GM19372 (cell line): ENCODE data around the gene MPRIP.
"Not testable (repeated sequence)": the region's sequence is repeated elsewhere in the genome, so short reads cannot be mapped to it uniquely, and the experiment has no call there.

Experiments
- ATAC-seq: cut with Tn5 transposase; IDR thresholded peaks from one replicate; pipeline ENCODE4 v1.9.1; 2021; ENCODE audit warnings: mild to moderate bottlenecking, low read depth, moderate library complexity; ENCODE audit not compliant: unreplicated experiment

The MPRIP gene, protein sequence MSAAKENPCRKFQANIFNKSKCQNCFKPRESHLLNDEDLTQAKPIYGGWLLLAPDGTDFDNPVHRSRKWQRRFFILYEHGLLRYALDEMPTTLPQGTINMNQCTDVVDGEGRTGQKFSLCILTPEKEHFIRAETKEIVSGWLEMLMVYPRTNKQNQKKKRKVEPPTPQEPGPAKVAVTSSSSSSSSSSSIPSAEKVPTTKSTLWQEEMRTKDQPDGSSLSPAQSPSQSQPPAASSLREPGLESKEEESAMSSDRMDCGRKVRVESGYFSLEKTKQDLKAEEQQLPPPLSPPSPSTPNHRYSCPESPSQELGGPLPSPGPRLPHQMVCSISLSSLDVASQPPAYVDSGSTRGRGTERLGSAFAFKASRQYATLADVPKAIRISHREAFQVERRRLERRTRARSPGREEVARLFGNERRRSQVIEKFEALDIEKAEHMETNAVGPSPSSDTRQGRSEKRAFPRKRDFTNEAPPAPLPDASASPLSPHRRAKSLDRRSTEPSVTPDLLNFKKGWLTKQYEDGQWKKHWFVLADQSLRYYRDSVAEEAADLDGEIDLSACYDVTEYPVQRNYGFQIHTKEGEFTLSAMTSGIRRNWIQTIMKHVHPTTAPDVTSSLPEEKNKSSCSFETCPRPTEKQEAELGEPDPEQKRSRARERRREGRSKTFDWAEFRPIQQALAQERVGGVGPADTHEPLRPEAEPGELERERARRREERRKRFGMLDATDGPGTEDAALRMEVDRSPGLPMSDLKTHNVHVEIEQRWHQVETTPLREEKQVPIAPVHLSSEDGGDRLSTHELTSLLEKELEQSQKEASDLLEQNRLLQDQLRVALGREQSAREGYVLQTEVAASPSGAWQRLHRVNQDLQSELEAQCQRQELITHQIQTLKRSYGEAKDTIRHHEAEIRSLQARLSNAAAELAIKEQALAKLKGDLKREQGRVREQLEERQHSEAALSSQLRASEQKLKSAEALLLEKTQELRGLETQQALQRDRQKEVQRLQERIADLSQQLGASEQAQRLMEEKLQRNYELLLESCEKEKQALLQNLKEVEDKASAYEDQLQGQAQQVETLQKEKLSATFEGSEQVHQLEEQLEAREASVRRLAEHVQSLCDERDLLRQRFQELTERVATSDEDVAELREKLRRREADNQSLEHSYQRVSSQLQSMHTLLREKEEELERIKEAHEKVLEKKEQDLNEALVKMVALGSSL (N-terminal part only)

DNA sequence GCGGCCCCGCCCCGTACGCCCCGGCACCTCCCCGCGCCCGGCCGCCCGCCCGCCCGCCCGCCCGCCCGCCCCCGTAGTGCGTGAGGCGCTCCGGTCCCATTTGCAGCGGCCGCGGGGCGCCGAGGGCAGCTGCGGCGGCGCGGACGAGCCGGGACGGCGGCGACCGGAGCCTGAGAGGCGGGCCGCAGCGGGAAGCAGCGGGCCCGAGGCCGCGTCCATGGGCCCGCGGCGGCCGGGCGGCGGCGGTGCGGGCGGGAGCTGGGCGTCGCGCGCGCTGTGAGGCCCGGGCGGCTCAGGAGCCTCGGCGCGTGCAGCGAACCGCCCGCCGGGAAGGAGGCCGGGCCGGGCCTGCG, at the start of gene MPRIP:
MPRIP (plus strand) TSS at position 74 of the 353 bp plus-strand sequence. CDS start 392 bp downstream, outside the sequence.
- peak; percentile 12 for ATAC-seq

DNA sequence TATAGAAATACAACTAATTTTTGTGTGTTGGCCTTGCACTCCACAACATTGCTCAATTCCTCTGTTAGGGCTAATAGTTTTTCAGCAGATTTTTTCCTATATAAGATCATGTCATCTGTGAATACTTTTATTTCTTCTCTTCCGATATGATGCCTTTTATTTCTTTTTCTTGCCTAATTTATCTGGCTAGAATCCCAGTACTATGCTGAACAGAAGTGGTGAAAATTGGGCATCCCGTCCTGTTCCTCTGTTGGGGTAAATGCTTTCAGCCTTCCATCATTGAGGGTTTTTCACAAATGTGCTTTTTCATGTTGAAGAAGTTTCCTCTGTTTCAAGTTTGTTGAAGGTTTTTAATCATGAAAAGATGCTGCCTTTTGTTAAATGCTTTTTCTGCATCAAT, 47.6 kb upstream of the MPRIP start:
- ATAC-seq, result no peak

DNA sequence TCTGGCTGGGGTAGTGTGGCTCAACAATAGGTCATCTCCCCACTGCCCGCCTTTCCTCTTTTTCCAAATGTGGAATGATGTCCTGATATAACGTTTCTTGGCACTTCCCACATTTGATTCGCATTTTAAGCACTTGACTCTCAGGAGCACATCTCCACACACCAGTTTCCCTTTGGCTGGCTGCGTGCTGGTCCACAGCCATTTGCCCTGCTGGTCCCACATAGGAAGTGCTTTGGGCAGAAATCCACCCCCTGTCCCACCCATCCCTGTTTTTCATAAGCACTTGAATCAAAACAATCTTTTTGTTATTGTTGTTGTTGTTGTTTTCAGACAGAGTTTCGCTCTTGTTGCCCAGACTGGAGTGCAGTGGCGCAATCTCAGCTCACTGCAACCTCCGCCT, 46.3 kb upstream of the MPRIP start:
- no peak for ATAC-seq

DNA sequence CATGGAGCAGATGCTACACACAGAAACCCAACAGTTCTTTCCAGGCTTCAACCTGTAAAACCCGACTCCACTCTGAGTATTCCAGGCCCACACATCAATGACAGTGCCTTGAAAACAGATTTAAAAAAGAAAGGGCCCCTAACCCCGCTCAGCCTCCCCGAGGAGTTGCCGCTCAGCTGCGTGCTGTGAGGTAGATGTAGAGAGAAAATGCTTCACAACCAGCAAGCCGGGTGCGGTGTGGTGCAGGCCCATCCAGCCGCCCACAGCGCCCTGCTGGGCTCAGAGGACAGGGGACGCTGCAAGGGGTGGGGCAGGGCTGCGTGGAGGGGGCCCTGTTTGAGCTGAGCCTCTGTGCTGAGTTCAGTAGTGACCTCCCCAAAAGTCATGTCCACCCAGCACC, 45.5 kb upstream of the MPRIP start:
- not testable (repeated sequence) for ATAC-seq

DNA sequence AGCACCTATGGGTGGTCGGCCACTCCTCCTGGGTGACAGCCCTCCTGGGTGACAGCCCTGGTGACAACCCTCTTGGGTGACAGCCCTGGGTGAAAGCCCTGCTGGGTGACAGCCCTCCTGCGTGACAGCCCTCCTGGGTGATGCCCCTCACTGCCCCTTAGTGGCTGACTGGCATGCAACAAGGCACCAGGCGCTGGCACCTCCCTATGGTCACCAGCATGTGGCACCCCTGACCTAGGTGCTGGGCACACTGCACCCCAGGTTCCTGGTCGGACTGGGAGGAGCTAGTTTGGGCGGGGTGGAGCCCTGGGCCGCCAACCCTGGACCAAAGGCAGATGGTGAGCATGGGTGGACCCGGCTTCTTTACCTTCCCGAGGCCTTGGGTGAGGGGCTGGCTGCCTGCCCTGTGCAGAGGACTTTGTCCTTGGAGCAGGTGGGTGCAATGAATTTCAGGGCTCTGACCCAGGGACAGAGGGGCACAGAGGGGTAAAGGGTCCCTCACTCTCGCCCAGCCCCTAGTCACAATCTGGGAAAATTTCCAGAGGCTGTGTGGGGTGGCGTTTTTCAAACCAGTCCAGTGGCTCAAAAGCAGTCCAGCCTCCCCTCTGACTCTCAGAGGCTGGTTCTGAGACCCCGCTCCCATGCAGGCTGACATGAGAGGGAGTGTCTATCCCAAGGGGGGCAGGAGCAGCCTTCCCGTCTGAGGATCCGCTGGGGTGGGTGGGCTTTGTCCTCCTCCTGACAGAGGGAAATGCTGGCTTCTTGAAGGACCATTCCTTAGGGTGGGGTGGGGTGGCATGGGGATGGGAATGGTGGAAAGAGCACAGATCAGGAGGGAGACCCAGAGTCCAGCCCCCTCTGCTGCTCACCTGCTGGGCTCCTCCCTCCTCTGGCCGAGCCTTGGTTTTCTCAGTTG, 44.5 kb upstream of the MPRIP start:
- ATAC-seq, result no peak

DNA sequence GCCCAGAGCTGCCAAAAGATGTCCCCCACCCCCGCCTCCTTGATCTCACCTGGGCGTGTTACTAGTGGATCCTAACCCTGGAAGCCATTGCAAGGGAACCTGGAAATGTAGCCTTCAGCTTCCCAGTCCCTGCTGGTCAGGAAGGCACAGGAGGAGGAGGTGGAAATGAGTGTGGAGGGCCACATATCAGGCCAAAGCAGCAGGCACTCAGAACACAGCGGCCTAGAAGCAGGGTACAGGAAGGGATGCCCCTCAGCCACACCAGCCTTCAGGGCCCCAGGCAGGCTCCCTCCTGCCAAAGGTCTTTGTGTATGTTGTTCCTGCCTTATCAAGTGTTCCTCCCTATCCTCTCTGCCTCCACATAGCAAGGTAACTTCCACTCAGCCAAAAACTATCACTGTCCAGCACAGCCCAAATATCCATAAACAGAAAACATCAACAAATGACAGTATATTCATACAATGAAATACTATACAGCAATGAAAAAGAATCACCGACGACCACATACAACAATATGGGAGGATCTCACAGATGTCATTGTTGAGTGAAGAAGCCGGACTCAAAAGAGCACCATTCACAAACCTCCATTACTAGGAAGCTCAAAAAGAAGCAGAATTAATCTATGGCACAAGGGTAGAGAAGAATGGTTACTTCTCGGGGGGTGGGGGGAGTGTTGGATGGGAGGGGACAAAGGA, 42.2 kb upstream of the MPRIP start:
- ATAC-seq, result no peak

DNA sequence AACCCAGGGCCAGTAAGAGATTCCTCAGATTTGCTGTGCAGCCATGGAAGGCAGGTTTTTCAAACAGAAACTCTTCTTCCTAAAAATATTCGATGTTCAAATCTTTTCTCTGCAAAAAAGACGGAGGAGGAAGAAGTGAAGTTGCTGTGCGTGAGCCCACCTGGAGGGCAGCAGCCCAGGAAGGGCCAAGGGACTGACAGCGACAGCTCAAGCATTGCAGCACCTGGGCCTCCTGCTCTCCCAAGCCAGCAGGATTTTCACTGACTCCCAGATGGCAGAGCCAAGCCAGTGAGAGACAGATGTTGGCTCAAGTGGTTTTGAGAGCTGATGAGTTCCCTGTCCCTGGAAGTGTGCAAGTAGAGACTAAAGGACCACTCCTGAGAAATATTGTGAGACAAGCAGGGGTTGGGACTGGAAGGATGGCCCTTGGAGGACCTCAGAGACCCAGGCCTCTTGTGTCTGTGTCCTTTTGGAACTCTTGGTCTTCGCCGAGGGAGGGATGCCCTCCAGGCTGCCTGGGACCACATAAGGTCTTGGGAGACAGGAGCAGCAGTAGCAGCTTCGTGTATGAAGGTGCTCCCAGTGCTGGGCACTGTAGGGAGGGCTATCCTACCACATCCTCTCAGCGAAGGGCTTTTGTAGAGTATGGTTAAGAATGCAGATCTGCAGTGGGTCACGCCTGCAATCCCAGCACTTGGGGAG, 41.0 kb upstream of the MPRIP start:
- no peak for ATAC-seq

DNA sequence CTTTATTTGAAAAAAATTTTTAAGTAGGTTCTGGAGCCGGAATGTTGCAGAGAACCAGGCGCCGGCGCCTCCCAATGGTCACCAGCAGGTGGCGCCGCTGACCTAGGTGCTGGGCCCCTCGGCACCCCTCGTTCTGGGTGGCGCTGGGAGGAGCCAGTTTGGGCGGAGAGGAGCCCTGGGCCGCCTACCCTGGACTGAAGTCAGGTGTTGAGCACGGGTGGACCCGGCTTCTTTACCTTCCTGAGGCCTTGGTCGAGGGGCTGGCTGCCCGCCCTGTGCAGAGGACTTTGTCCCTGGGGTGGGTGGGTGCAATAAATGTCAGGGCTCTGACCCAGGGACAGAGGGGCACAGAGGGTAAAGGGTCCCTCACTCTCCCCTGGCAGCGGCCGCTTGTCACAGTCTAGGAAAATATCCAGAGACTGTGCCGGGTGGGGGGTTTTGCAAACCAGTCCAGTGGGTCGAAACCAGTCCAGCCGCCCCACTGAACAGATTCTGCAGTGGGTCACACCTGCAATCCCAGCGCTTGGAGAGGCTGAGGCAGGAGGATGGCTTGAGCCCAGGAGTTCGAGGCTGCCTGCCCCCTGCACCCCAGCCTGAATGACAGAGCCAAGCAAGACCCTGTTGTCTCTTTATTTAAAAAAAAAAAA, 40.3 kb upstream of the MPRIP start:
- no peak for ATAC-seq

DNA sequence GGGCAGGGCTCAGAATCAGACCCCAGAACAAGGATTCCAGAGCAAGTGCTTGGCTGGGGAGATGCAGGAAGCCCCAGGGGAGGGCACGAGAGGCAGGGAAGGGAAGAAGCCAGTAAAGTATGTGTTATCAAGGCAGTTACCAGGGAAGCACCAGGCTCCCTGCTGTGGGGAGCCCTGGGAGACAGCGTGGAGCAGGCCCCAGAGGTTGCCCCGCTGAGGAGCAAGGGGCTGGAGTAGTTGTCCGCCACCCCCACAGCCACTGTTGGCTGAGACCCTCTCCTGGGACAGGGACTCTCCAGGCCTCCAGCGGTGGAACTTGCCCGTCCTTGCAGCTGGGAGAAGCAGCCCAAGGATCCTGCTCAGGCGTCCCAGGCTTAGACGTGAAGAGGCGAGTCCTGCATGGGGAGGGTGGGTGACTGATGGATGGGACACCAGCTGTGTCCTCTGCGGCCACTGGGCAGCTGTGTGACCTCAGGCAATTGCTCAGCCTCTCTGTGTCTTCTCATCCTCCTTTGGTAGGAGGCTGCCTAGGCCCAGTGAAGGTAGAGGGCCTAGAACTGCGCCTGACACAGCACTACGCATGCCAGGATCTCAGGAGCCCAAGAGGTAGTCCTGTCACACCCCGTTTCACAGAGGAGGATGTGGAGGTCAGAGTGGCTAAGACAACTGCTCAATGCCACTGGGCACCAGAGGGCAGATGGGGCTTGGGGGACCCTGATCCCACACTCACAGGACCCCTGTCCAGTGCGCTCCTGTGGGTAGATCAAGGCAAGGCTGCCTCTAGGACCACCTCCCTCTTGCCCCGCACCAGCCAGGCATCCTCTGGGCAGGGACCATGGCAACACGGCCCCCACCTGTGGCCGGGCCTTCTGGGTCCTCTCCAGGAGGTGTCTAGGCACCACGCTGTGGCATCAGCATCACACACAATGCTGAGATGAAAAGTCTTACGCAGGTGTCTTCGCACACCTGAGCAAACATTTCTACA, 39.2 kb upstream of the MPRIP start:
- not testable (repeated sequence) for ATAC-seq

DNA sequence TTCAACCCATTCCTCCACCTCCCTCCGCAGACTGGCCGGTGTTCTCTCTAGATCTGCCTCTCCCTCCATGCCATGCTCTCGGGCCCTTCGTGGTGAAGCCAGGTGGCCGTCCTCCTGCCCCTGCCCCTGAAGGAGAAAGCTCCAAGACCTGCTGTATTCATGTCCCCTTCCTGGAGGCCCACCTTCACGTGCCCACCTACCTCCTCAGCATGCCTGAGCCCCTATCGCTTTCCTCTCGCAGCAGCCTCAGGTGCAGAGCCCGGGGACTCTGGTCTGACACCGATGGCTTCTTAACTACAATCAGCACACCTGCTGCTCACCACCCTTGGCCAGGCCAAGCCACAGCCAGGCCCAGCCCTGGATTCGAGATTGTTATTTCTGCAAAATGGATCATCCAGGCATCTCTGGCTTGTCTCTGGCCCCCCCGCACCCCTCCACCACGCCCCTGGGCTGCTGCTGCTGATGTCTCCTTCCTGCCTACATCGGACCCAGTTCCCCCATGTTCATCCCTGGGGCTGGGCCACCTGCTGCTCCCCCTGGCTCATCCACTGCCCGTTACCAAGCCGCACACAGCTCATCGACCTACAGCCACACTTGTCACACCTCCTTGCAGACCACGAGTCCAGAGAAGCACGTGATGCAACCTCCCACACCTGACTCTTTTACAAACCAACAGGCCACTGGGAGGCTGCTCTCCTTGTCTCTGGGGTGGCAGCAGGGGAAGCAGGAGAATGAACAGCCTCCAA, 37.8 kb upstream of the MPRIP start:
- ATAC-seq, result no peak

DNA sequence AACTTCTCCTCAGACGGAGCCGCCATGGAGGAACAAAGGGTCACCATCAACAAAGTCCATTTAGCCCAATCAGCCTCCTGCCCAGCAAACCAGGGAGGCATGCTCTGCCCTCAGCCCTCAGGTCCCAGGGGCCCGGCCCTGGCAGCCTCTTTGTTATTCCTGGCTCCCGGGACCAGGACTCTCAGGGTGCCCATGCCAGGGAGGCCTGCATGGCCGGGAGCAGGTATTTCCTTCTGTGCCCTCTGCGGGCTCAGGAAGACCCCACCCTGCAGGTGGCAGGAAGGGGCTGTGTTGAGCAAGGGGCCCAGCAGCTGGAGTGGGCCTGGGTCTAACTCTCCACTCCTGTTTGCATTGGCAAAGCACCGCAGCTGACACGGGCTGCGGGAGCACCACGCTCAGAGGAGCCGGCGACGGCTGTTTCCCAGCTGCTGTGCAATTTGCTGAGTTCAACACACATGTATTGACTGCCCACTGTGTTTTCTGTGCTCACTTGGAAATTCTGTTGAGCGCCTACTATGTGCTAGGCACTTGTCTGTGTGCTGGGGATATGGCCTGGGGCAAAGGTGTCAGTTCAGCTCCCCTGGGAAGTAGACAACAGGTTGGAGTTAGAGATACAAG, 37.2 kb upstream of the MPRIP start:
- not testable (repeated sequence) for ATAC-seq

DNA sequence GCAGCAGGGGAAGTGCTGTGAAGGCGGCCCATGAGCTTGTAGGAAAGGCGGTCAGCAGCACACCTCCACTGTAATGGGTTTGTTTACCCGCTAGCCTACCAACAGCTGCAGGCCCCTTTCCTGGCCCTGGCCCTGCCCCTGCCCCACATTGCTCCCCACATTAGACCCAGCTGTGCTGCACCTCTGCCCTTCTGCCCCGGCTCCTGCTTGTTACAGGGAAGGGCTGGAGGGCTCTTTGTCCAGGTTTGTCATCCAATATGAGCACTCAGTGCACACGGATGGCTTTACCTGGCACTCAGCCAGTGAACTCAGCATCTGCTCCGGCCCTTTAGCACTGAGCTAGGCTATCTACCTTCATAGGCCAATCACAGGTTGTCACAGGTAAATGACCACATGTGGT, 34.4 kb upstream of the MPRIP start:
- ATAC-seq, result not testable (repeated sequence)

DNA sequence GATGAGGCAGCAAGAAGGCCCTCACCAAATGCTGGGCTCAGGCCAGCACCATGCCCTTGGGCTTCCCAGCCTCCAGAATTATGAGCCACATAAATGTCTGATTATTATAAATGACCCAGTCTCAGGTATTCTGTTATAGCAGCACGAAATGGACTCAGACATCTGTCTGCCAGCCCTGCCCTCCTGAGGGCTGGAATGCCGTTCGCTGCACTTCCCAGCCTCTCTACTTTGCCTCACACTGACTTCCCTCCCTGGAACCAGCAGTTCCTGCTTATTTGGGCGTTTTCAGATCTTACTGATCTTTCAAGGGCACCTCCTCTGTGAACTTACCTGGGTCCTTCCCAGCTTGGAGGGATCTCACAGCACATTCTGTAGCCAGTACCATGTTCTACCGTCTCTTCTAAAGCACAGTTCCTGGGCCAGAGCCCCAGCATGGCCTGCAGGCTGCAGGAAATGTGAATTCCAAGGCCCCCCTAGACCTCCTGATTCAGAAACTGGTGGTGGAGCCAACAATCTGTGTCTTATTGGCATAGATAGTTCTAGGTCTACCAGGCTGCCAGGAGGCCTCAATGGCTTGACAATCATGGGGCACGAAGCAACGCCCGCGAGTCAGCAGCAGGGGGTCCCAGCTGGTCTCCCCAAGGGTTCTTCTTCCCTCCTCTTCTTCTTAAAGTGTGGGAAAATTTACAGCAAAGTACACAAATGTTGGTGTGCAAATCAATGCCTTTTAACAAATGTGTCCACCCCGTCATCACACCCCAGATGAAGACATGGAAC, 33.4 kb upstream of the MPRIP start:
- not testable (repeated sequence) for ATAC-seq

DNA sequence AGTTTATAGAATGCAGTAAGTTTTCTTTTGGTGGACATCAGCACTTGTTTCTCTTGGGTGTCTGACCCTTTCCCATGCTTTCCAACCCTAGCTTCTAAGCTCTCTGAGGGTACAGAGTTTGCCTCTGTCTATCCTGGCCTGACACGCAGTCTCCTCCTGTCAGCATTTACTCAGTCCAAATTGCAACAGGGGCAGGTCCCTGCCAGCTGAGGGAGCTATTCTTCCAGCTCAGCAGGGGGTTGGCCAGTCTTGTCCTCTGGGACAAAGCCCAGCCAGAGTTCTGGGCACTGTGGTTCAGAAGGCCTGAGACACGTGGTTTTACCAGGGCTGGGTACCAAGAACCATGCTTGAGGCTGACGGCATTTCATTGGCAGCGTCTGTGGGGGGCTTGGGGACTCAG, 32.3 kb upstream of the MPRIP start:
- not testable (repeated sequence) for ATAC-seq

DNA sequence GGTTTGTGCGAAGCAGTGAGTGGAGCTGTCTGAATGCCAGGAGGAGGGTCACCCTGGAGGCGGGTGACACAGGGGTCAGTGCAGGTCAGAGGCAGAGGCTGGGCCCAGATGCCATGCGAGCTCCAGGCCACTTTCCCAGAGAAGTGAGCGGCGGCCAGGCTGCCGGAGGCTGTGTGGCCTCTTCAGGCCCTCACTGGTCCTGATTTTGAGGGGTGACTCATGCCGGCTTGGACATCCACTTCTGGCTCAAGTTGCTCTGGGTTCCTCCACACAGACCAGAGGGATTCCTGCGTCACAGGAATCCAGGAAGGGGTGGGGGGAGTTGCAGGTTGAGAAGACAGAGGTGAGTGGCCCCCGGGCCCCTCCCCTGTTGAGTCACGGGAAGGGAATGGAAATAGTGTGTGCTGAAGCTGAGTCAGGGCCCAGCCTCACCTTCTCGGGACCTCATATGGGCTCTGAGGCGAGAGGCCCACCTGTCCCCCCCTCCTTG, 31.7 kb upstream of the MPRIP start:
- ATAC-seq, result not testable (repeated sequence)
